B cell (primary cell): ENCODE measurements around the gene UNC93B1. TPM values are rescaled to one million over a fixed set of nuclear protein-coding genes. Genes with fewer than 3 reads are reported as not detected.

Experiments
- ATAC-seq: fragments of 200-7000 bp; cut with Tn5 transposase; one replicate; pipeline ENCODE4 v1.10.0; 2021; ENCODE audit warnings: low read depth, mild to moderate bottlenecking, moderate number of reproducible peaks, moderate library complexity
- CTCF ChIA-PET: fragments of 350-600 bp; sonication (Branson Sonifier 250); formaldehyde crosslinking; loops from one replicate; lab custom pipeline; 2021; ENCODE audit warnings: antibody characterized with exemption, inconsistent platforms; lab: Charles Lee
- POLR2A ChIA-PET: fragments of 350-600 bp; sonication (Branson Sonifier 250); formaldehyde crosslinking; loops from one replicate; lab custom pipeline; 2021; ENCODE audit warnings: antibody characterized with exemption; lab: Charles Lee
- DNase-seq: peaks from one replicate; pipeline ENCODE4 v3.0.0; 2013
- H2AFZ ChIP-seq: 2 replicates; pipeline ENCODE4 v1.6.1; 2012; ENCODE audit warnings: mild to moderate bottlenecking, low read depth, low read length; ENCODE audit not compliant: insufficient read depth, poor library complexity, severe bottlenecking
- H3K27ac ChIP-seq, 2 donors: 1 replicate in 1 of 2; 2 replicates in 1 of 2; pipeline ENCODE4 v1.5.1; 2012 to 2013; ENCODE audit warnings: low read length in 2 of 2, mild to moderate bottlenecking in 2 of 2, moderate library complexity in 1 of 2
- H3K27me3 ChIP-seq, 4 experiments: fragments of 200-600 bp in 1 of 4; sonication (generic) in 1 of 4; replicated peaks in 1 of 4; 1 replicate in 2 of 4; 2 replicates in 2 of 4; pipeline versions ENCODE4 v1.6.1 to v1.7.0; 2013 to 2016; ENCODE audit warnings: low read length in 3 of 4, mild to moderate bottlenecking in 2 of 4, mixed read lengths in 1 of 4, moderate library complexity in 1 of 4; ENCODE audit not compliant: insufficient read depth in 4 of 4, control insufficient read depth in 3 of 4; ENCODE audit errors: control extremely low read depth in 1 of 4
- H3K36me3 ChIP-seq, 2 experiments: replicated peaks in 1 of 2; 1 replicate in 1 of 2; 2 replicates in 1 of 2; pipeline versions ENCODE4 v1.6.1 to v1.7.1; 2013; ENCODE audit warnings: low read length in 1 of 2; ENCODE audit not compliant: insufficient read depth in 2 of 2, control insufficient read depth in 1 of 2; ENCODE audit errors: control extremely low read depth in 1 of 2, extremely low read depth in 1 of 2
- H3K4me1 ChIP-seq, 2 donors: fragments of 200-600 bp in 1 of 2; sonication (generic) in 1 of 2; 1 replicate in 1 of 2; 2 replicates in 1 of 2; pipeline versions ENCODE4 v1.5.1 to v1.6.1; 2013 to 2017; ENCODE audit warnings: low read length in 2 of 2; ENCODE audit not compliant: control insufficient read depth in 2 of 2, insufficient read depth in 2 of 2
- H3K4me2 ChIP-seq: replicated peaks from 2 replicates; pipeline ENCODE3; 2012; ENCODE audit warnings: mild to moderate bottlenecking, low read depth, low read length; ENCODE audit not compliant: poor library complexity, severe bottlenecking
- H3K4me3 ChIP-seq, 5 experiments: fragments of 200-600 bp in 1 of 5; sonication (generic) in 1 of 5; 1 replicate in 3 of 5; 2 replicates in 2 of 5; pipeline versions ENCODE4 v1.5.1 to v1.7.0; 2011 to 2016; ENCODE audit warnings: low read length in 4 of 5, mild to moderate bottlenecking in 4 of 5, low read depth in 2 of 5, control low read depth in 1 of 5, moderate library complexity in 1 of 5; ENCODE audit not compliant: insufficient read depth in 1 of 5; ENCODE audit errors: control extremely low read depth in 1 of 5, extremely low read depth in 1 of 5
- H3K79me2 ChIP-seq: fragments of 200-600 bp; sonication (generic); one replicate; pipeline ENCODE4 v1.6.0; 2016; ENCODE audit warnings: low read length; ENCODE audit not compliant: control insufficient read depth, insufficient read depth
- H3K9ac ChIP-seq: fragments of 200-600 bp; sonication (generic); 2 replicates; pipeline ENCODE4 v1.6.1; 2017; ENCODE audit warnings: mild to moderate bottlenecking, low read length, moderate library complexity
- H3K9me3 ChIP-seq, 3 donors: one replicate each; pipeline versions ENCODE4 v1.6.1 to v1.7.1; 2013; ENCODE audit warnings: low read length in 2 of 3; ENCODE audit not compliant: control insufficient read depth in 2 of 3, insufficient read depth in 1 of 3; ENCODE audit errors: control extremely low read depth in 1 of 3
- H4K20me1 ChIP-seq: 2 replicates; pipeline ENCODE4 v1.6.0; 2012; ENCODE audit warnings: mild to moderate bottlenecking, low read length; ENCODE audit not compliant: insufficient read depth, control insufficient read depth, poor library complexity, severe bottlenecking
- H3K27ac Mint-ChIP-seq: one replicate; pipeline ENCODE4 v1.8.0; 2021; ENCODE audit warnings: mixed read lengths
- H3K27me3 Mint-ChIP-seq: one replicate; pipeline ENCODE4 v1.8.0; 2021; ENCODE audit warnings: mixed read lengths
- H3K4me1 Mint-ChIP-seq: one replicate; pipeline ENCODE4 v1.8.0; 2021; ENCODE audit warnings: mixed read lengths
- H3K4me3 Mint-ChIP-seq: one replicate; pipeline ENCODE4 v1.8.0; 2021; ENCODE audit warnings: mixed read lengths
- H3K9me3 Mint-ChIP-seq: one replicate; pipeline ENCODE4 v1.8.0; 2022; ENCODE audit warnings: mixed read lengths; ENCODE audit not compliant: insufficient read depth
- EZH2 ChIP-seq: IDR thresholded peaks from 2 replicates; pipeline ENCODE4 v1.6.1; 2012; ENCODE audit warnings: borderline replicate concordance, low read depth, mild to moderate bottlenecking, moderate library complexity, low read length; ENCODE audit not compliant: insufficient read depth, poor library complexity, severe bottlenecking
- WGBS: methylation state at CpG from one replicate; pipeline ENCODE4 v1.1.5; 2013; ENCODE audit warnings: missing lambda C conversion rate; ENCODE audit not compliant: insufficient coverage; 5-methylcytosine and 5-hydroxymethylcytosine counted together
- intact Hi-C: fragments of 100-400 bp; cut with micrococcal nuclease; formaldehyde crosslinking; loops from one replicate; pipeline ENCODE4 v1.10.0; 2022
- polyA plus RNA-seq: library from polyadenylated mRNA; depleted of rRNA; stranded (reverse); fragments of >200 nt; gene quantifications from 2 replicates; pipeline ENCODE4 v1.2.3, GENCODE V29; 2012
- total RNA-seq, 2 donors: library from RNA; stranded (reverse); fragments of 120-200 nt in 1 of 2; gene quantifications; 1 replicate in 1 of 2; 2 replicates in 1 of 2; pipeline versions ENCODE4 v1.2.3 to v1.2.4, GENCODE V29; 2013 to 2022
- TF ChIP-seq, protein P1 (sequence below): fragments of 200-600 bp; IDR thresholded peaks from one replicate; pipeline ENCODE4 v1.8.0; 2022; ENCODE audit warnings: antibody characterized with exemption, mild to moderate bottlenecking

UNC93B1 gene
- total and polyA plus RNA-seq, 2 donors (not counting 1 experiment from before 2014, with no cell fraction given), result 114 to 308 TPM

DNA sequence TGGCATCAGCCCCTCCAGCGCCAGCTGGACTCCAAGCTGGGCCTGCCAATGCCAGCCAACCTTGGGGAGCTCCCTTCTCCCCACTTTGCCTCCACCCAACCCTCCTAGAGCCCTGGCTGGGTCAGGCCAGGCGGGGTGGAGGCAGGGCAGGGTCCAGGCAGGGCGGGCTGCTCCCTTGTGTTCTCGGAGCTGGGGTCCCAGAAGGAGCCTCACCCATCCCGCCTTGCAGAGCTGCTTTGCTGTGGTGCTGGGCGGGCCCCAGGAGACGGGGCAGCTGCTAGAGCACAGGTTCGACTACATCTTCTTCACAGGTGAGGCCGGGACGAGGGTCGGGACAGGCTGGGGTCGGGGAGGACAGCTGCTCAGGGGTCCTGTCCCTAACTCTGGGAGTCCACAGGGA lies 15.6 kb upstream of the UNC93B1 start:
- intact Hi-C loops, result no loop called here
- DNase-seq, result no peak
- Histone ChIP-seq H3K36me3 (no peaks in the 10 kb centered on the region), H3K4me3 (no peak overlapping the region), H3K9me3 (no peaks in the 10 kb centered on the region), H2AFZ (no peak overlapping the region), H3K79me2 (no peaks in the 10 kb centered on the region), H3K27ac (no peak overlapping the region), H3K9ac (no peak overlapping the region), H3K27me3 (no peaks in the 10 kb centered on the region), H3K4me2 (no peak overlapping the region), H3K4me1 (no peaks in the 10 kb centered on the region), H4K20me1 (no peaks in the 10 kb centered on the region)
- H3K4me1 Mint-ChIP-seq, result no peaks in the 10 kb centered on the region
- TF ChIP-seq, protein P1, sequence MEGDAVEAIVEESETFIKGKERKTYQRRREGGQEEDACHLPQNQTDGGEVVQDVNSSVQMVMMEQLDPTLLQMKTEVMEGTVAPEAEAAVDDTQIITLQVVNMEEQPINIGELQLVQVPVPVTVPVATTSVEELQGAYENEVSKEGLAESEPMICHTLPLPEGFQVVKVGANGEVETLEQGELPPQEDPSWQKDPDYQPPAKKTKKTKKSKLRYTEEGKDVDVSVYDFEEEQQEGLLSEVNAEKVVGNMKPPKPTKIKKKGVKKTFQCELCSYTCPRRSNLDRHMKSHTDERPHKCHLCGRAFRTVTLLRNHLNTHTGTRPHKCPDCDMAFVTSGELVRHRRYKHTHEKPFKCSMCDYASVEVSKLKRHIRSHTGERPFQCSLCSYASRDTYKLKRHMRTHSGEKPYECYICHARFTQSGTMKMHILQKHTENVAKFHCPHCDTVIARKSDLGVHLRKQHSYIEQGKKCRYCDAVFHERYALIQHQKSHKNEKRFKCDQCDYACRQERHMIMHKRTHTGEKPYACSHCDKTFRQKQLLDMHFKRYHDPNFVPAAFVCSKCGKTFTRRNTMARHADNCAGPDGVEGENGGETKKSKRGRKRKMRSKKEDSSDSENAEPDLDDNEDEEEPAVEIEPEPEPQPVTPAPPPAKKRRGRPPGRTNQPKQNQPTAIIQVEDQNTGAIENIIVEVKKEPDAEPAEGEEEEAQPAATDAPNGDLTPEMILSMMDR, result no peak
- no peaks in the 10 kb centered on the region for H3K9me3 Mint-ChIP-seq
- 88% methylated on average over 12 of the region's 12 CpGs for WGBS
- ATAC-seq, result no peak
- H3K27me3 Mint-ChIP-seq, result peaks cover 6% of the 10 kb centered on the region
- no peak overlapping the region for H3K27ac Mint-ChIP-seq
- ChIA-PET CTCF (interaction anchor here (1.0 to 1.6 kb wide), 2 partner anchors 9 to 190 kb away, joined by 5 read pairs; no protein-coding TSS in a partner anchor), POLR2A (no interaction called here)
- no peak overlapping the region for H3K4me3 Mint-ChIP-seq

DNA sequence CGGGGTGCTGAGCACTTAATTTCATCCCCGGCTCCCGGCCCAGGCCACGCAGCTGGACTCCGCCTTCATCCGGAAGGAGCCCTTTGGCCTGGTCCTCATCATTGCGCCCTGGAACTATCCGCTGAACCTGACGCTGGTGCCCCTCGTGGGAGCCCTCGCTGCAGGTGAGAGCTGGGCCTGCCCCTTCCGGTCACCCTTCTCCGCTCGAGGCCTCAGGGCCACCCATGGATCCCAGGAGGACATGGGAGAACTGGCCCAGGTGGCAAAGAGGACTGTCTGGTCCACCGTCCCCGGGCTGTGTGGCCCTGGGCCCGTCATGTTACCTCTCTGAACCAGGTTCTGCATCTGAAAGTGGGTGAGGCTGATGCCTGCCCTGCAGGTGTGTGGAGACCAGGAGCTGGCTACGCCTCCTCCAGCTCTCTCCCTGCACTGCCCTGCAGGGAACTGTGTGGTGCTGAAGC lies 14.9 kb upstream of the UNC93B1 start:
- Histone ChIP-seq H3K9ac (no peak overlapping the region), H4K20me1 (no peaks in the 10 kb centered on the region), H3K27me3 (no peaks in the 10 kb centered on the region), H3K4me3 (no peak overlapping the region), H2AFZ (no peak overlapping the region), H3K36me3 (no peaks in the 10 kb centered on the region), H3K4me1 (no peaks in the 10 kb centered on the region), H3K9me3 (no peaks in the 10 kb centered on the region), H3K79me2 (no peaks in the 10 kb centered on the region), H3K4me2 (no peak overlapping the region), H3K27ac (no peak overlapping the region)
- Mint-ChIP-seq H3K27ac (no peak overlapping the region), H3K9me3 (no peaks in the 10 kb centered on the region), H3K27me3 (peaks cover 6% of the 10 kb centered on the region), H3K4me1 (no peaks in the 10 kb centered on the region), H3K4me3 (no peak overlapping the region)
- WGBS, result 91% methylated on average over 18 of the region's 18 CpGs
- CTCF ChIA-PET, result interaction anchor here (1.0 to 1.6 kb wide), 2 partner anchors 8 to 190 kb away, joined by 5 read pairs; no protein-coding TSS in a partner anchor
- ATAC-seq, result no peak
- POLR2A ChIA-PET, result no interaction called here
- no peak for DNase-seq
- no peak for TF ChIP-seq EZH2
- TF ChIP-seq, protein P1, result no peak
- intact Hi-C loops, result no loop called here
